SK-N-MC (cell line): ENCODE measurements around the gene AP2M1.
"Not testable (repeated sequence)": the region's sequence is repeated elsewhere in the genome, so short reads cannot be mapped to it uniquely, and the experiment has no call there.

Experiments used
- DNase-seq: peaks from one replicate; pipeline ENCODE4 v3.0.0-alpha.2; 2011; ENCODE audit warnings: low read depth, low spot score
- H3K27ac ChIP-seq: fragments of 200-600 bp; sonication (generic); 2 replicates; pipeline ENCODE4 v1.5.1; 2016; ENCODE audit warnings: mixed run types
- H3K36me3 ChIP-seq: fragments of 200-600 bp; sonication (generic); 2 replicates; pipeline ENCODE4 v1.6.1; 2017; ENCODE audit warnings: antibody characterized with exemption, low read length, mixed read lengths; ENCODE audit not compliant: insufficient read depth
- H3K4me3 ChIP-seq: fragments of 200-600 bp; sonication (generic); 2 replicates; pipeline ENCODE4 v1.5.1; 2016
- H3K9ac ChIP-seq: fragments of 200-600 bp; sonication (generic); 2 replicates; pipeline ENCODE4 v1.8.0; 2017; ENCODE audit warnings: mixed run types, mixed read lengths; ENCODE audit not compliant: insufficient read length
- H3K9me3 ChIP-seq: fragments of 200-600 bp; sonication (generic); 2 replicates; pipeline ENCODE4 v1.6.1; 2017; ENCODE audit warnings: low read depth, mild to moderate bottlenecking, antibody characterized with exemption, low read length, moderate library complexity, mixed read lengths
- EZH2 ChIP-seq: fragments of 200-600 bp; sonication (generic); IDR thresholded peaks from one replicate; pipeline ENCODE4 v1.6.1; 2017; ENCODE audit warnings: antibody characterized with exemption
- FOXP2 ChIP-seq: optimal IDR thresholded peaks from 2 replicates; pipeline ENCODE3; 2011; ENCODE audit warnings: mild to moderate bottlenecking, moderate library complexity; ENCODE audit not compliant: insufficient read depth; ENCODE audit errors: extremely low read length, control extremely low read depth
- POLR2AphosphoS5 ChIP-seq: IDR thresholded peaks from 2 replicates; pipeline ENCODE4 v1.6.1; 2012; ENCODE audit warnings: mild to moderate bottlenecking, low read depth, low read length, borderline replicate concordance

The AP2M1 gene

GRCh38 chr3:184135911-184136260 lies 38.8 kb upstream of the AP2M1 start:
- H3K36me3 ChIP-seq = peaks cover 33% of the 10 kb centered on the region
- DNase-seq = no peak
- H3K9ac ChIP-seq = peak overlapping the region; percentile 90
- H3K27ac ChIP-seq = peak overlapping the region; percentile 84
- H3K9me3 ChIP-seq = no peaks in the 10 kb centered on the region
- peak overlapping the region; percentile 88 for H3K4me3 ChIP-seq
- TF ChIP-seq EZH2 (no peak), POLR2AphosphoS5 (no peak), FOXP2 (no peak)

- TF ChIP-seq EZH2 = no peak
- no peak for TF ChIP-seq POLR2AphosphoS5
- no peak for TF ChIP-seq FOXP2
- Histone ChIP-seq H3K9me3 (no peaks in the 10 kb centered on the region), H3K36me3 (peaks cover 78% of the 10 kb centered on the region), H3K27ac (no peak overlapping the region), H3K9ac (no peak overlapping the region), H3K4me3 (no peak overlapping the region)
- DNase-seq = no peak
Observed at GRCh38 chr3:184140436-184140835, 34.2 kb upstream of the AP2M1 start.

- Histone ChIP-seq H3K9me3 (no peaks in the 10 kb centered on the region), H3K9ac (no peak overlapping the region), H3K4me3 (no peak overlapping the region), H3K27ac (no peak overlapping the region), H3K36me3 (peaks cover 79% of the 10 kb centered on the region)
- no peak for DNase-seq
- no peak for TF ChIP-seq POLR2AphosphoS5
- TF ChIP-seq FOXP2 = no peak
- TF ChIP-seq EZH2 = no peak
Observed at GRCh38 chr3:184142199-184142598, 32.5 kb upstream of the AP2M1 start.

- H3K36me3 ChIP-seq = peaks cover 69% of the 10 kb centered on the region
Observed at GRCh38 chr3:184143327-184143726, 31.3 kb upstream of the AP2M1 start.

GRCh38 chr3:184144505-184144904 lies 30.1 kb upstream of the AP2M1 start:
- Histone ChIP-seq H3K4me3 (no peak overlapping the region), H3K9ac (no peak overlapping the region), H3K27ac (peak overlapping the region; percentile 2; the same call in 1 of the 2 replicates), H3K36me3 (peaks cover 65% of the 10 kb centered on the region), H3K9me3 (no peaks in the 10 kb centered on the region)
- DNase-seq = no peak
- TF ChIP-seq FOXP2 (no peak), POLR2AphosphoS5 (no peak), EZH2 (no peak)

More at GRCh38 chr3:184143327-184143726, 31.3 kb upstream of the AP2M1 start:
- Histone ChIP-seq H3K4me3 (no peak overlapping the region), H3K9me3 (no peaks in the 10 kb centered on the region), H3K27ac (no peak overlapping the region), H3K9ac (no peak overlapping the region)
- no peak for TF ChIP-seq POLR2AphosphoS5
- no peak for TF ChIP-seq FOXP2
- TF ChIP-seq EZH2 = no peak
- DNase-seq = no peak

GRCh38 chr3:184145111-184145524 lies 29.5 kb upstream of the AP2M1 start:
- H3K27ac ChIP-seq = peak overlapping the region; percentile 2; the same call in 1 of the 2 replicates
- H3K4me3 ChIP-seq = no peak overlapping the region
- TF ChIP-seq POLR2AphosphoS5 = no peak
- TF ChIP-seq EZH2 = no peak
- no peak for TF ChIP-seq FOXP2
- DNase-seq = no peak
- H3K9me3 ChIP-seq = no peaks in the 10 kb centered on the region
- no peak overlapping the region for H3K9ac ChIP-seq
- peaks cover 60% of the 10 kb centered on the region for H3K36me3 ChIP-seq

GRCh38 chr3:184145751-184146270 lies 28.8 kb upstream of the AP2M1 start:
- no peak for TF ChIP-seq EZH2
- no peak for TF ChIP-seq FOXP2
- H3K4me3 ChIP-seq = no peak overlapping the region
- H3K36me3 ChIP-seq = peaks cover 53% of the 10 kb centered on the region
- no peaks in the 10 kb centered on the region for H3K9me3 ChIP-seq
- no peak for DNase-seq
- no peak overlapping the region for H3K27ac ChIP-seq
- H3K9ac ChIP-seq = no peak overlapping the region

- H3K9ac ChIP-seq = no peak overlapping the region
- H3K27ac ChIP-seq = no peak overlapping the region
- TF ChIP-seq EZH2 (no peak), POLR2AphosphoS5 (no peak), FOXP2 (no peak)
Observed at GRCh38 chr3:184148076-184148475, 26.6 kb upstream of the AP2M1 start.

GRCh38 chr3:184149123-184149522 lies 25.5 kb upstream of the AP2M1 start:
- no peak for DNase-seq
- 0 out of 2 replicates have a peak overlapping the region, but pooled peaks have one; percentile 9 for H3K27ac ChIP-seq
- TF ChIP-seq FOXP2 (no peak), POLR2AphosphoS5 (no peak), EZH2 (no peak)
- peaks cover 20% of the 10 kb centered on the region for H3K36me3 ChIP-seq
- no peak overlapping the region for H3K4me3 ChIP-seq
- no peak overlapping the region for H3K9ac ChIP-seq
- H3K9me3 ChIP-seq = no peaks in the 10 kb centered on the region

More at GRCh38 chr3:184148076-184148475, 26.6 kb upstream of the AP2M1 start:
- no peaks in the 10 kb centered on the region for H3K9me3 ChIP-seq
- H3K36me3 ChIP-seq = peaks cover 30% of the 10 kb centered on the region
- no peak for DNase-seq
- no peak overlapping the region for H3K4me3 ChIP-seq

GRCh38 chr3:184149770-184150169 lies 24.9 kb upstream of the AP2M1 start:
- not testable (repeated sequence) for H3K9ac ChIP-seq, H3K27ac ChIP-seq, H3K4me3 ChIP-seq, H3K9me3 ChIP-seq, DNase-seq
- peaks cover 14% of the 10 kb centered on the region for H3K36me3 ChIP-seq
